Measurements from ENCODE around the gene MFF.

GRCh38 chr2:227320305-227321094, 4.6 kb upstream of the MFF start:
- TF ChIP-seq IKZF1 (conservative IDR thresholded peaks at IDR 0.05) = no peak
- no peak for TF ChIP-seq ZNF24 (IDR thresholded peaks at IDR 0.05)
- TF ChIP-seq, protein P1, sequence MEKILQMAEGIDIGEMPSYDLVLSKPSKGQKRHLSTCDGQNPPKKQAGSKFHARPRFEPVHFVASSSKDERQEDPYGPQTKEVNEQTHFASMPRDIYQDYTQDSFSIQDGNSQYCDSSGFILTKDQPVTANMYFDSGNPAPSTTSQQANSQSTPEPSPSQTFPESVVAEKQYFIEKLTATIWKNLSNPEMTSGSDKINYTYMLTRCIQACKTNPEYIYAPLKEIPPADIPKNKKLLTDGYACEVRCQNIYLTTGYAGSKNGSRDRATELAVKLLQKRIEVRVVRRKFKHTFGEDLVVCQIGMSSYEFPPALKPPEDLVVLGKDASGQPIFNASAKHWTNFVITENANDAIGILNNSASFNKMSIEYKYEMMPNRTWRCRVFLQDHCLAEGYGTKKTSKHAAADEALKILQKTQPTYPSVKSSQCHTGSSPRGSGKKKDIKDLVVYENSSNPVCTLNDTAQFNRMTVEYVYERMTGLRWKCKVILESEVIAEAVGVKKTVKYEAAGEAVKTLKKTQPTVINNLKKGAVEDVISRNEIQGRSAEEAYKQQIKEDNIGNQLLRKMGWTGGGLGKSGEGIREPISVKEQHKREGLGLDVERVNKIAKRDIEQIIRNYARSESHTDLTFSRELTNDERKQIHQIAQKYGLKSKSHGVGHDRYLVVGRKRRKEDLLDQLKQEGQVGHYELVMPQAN (conservative IDR thresholded peaks at IDR 0.05) = no peak
- no peak for TF ChIP-seq NR2C2 (IDR thresholded peaks at IDR 0.05; ENCODE audit: borderline replicate concordance, control insufficient read depth, insufficient read length, low read depth)
- TF ChIP-seq, protein P2, sequence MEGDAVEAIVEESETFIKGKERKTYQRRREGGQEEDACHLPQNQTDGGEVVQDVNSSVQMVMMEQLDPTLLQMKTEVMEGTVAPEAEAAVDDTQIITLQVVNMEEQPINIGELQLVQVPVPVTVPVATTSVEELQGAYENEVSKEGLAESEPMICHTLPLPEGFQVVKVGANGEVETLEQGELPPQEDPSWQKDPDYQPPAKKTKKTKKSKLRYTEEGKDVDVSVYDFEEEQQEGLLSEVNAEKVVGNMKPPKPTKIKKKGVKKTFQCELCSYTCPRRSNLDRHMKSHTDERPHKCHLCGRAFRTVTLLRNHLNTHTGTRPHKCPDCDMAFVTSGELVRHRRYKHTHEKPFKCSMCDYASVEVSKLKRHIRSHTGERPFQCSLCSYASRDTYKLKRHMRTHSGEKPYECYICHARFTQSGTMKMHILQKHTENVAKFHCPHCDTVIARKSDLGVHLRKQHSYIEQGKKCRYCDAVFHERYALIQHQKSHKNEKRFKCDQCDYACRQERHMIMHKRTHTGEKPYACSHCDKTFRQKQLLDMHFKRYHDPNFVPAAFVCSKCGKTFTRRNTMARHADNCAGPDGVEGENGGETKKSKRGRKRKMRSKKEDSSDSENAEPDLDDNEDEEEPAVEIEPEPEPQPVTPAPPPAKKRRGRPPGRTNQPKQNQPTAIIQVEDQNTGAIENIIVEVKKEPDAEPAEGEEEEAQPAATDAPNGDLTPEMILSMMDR (IDR thresholded peaks at IDR 0.05 in 2 of 3, conservative IDR thresholded peaks at IDR 0.05 in 1 of 3; ENCODE audit: control insufficient read depth in 2 of 3, extremely low read depth in 1 of 3, insufficient read depth in 1 of 3, low read depth in 3 of 3, low read length in 3 of 3) = no peak
- TF ChIP-seq SP1 (IDR thresholded peaks at IDR 0.05; ENCODE audit: low read depth, low read length) = no peak
- TF ChIP-seq JUNB (IDR thresholded peaks at IDR 0.05) = no peak
- no peak for TF ChIP-seq EZH2 (IDR thresholded peaks at IDR 0.05; ENCODE audit: borderline replicate concordance, control insufficient read depth, low read depth, low read length)
- no peak for TF ChIP-seq SRF (IDR thresholded peaks at IDR 0.05; ENCODE audit: low read depth in 2 of 2, low read length in 2 of 2)
